GM19240 (cell line): ENCODE data around the gene KRTAP5-10.
"Not testable (repeated sequence)": the region's sequence is repeated elsewhere in the genome, so short reads cannot be mapped to it uniquely, and the experiment has no call there.

Experiments
- DNase-seq: peaks from one replicate; pipeline ENCODE4 v3.0.0; 2011; ENCODE audit warnings: low spot score; ENCODE audit not compliant: insufficient read length

The KRTAP5-10 gene

GRCh38 chr11:71607520-71608216 lies 42.3 kb downstream of the KRTAP5-10 start:
- DNase-seq, result not testable (repeated sequence)

- DNase-seq, result not testable (repeated sequence)
Observed at GRCh38 chr11:71608272-71608671, 42.9 kb downstream of the KRTAP5-10 start.

- not testable (repeated sequence) for DNase-seq
Observed at GRCh38 chr11:71611218-71611910, 46.0 kb downstream of the KRTAP5-10 start.

GRCh38 chr11:71613931-71614330 lies 48.6 kb downstream of the KRTAP5-10 start:
- DNase-seq, result not testable (repeated sequence)

- not testable (repeated sequence) for DNase-seq
Observed at GRCh38 chr11:71614366-71614917, 49.1 kb downstream of the KRTAP5-10 start.

DNA sequence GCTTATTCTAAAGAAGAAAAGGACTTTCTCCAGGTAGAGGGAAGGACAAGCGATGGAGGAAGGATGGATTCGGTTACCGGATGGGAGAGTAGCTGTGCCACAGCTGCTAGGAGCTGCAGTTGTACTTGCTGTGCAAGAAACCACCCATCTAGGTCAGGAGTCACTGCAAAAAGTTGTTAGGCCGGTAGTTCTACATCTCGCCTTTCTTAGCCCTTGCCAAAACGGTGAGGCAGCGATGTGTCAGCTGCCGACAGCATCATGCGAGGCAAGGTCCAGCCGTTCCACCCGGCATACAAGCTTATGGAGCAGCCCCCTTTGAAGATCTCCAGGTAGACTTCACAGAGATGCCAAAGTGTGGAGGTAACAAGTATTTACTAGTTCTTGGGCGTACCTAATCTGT lies 49.6 kb downstream of the KRTAP5-10 start:
- DNase-seq, result not testable (repeated sequence)
